Anterior cingulate cortex (tissue), 58 donors: ENCODE results near the gene ITGB1BP2.
"Not testable (repeated sequence)": the region's sequence is repeated elsewhere in the genome, so short reads cannot be mapped to it uniquely, and the experiment has no call there.

Experiments
- DNase-seq, 58 donors: peaks; one replicate each; lab custom pipeline; 2025; lab: John Stamatoyannopoulos, UW

Gene ITGB1BP2

DNA sequence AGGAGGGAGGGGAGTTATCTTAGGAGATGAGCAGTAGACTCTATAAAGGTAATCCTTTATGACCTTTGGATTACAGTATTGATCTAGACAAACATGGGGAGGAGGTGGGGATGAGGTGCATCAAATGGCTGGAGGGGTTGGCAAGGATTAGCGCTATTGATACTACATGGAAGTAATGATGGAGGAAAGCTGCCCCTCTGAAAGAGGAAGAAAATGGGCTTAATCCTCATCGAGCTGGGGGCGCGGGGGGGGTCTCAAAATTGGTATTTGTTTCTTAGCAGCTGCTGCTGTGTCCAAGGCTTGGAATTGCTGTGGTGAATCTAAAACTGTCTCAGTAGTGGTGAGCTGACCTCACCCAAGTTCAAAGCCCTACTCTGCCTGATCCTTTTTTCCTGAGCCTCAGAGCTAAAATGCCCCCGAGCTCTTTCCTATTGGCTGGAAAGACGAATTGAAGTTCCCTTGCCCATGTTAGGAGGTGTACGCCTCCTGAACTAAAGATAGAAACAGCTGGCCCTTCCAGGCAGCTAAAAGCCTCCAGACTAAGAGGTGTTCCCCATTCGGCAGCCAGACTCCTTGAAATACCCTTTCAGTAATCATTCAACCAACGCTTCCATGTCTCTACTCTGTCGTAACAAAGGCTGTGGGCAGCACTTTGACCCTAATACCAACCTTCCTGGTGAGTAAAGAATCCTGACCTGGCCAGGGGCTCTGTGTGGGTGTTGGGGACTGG is at the start of gene ITGB1BP2:
Gene ITGB1BP2, plus strand, starts transcription at position 556 of the 730 bp plus-strand sequence. Its CDS starts 57 bp downstream, at position 613.
- peak in 6 of 58 donors; percentile 0 to 1 (median 0) for DNase-seq

DNA sequence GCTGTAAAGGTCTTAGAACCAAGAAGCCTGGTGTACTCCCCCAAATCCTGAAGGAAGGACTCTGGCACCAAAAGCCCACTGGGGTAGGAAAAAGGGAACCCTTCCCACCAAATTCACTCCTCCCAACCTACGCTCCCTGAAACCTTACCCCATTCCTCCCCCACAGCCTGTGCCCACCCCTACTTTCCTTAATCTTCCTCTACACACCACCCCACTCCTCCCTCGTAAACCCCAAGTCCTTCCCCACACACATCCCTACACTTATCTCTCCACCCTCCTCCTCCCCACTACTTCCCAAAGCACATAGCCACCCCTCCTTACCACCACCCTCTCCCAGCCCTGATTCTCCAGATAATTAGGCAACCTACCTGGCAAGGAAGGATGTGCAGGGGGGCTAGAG is 49.3 kb upstream of the ITGB1BP2 start:
- no peak for DNase-seq

DNA sequence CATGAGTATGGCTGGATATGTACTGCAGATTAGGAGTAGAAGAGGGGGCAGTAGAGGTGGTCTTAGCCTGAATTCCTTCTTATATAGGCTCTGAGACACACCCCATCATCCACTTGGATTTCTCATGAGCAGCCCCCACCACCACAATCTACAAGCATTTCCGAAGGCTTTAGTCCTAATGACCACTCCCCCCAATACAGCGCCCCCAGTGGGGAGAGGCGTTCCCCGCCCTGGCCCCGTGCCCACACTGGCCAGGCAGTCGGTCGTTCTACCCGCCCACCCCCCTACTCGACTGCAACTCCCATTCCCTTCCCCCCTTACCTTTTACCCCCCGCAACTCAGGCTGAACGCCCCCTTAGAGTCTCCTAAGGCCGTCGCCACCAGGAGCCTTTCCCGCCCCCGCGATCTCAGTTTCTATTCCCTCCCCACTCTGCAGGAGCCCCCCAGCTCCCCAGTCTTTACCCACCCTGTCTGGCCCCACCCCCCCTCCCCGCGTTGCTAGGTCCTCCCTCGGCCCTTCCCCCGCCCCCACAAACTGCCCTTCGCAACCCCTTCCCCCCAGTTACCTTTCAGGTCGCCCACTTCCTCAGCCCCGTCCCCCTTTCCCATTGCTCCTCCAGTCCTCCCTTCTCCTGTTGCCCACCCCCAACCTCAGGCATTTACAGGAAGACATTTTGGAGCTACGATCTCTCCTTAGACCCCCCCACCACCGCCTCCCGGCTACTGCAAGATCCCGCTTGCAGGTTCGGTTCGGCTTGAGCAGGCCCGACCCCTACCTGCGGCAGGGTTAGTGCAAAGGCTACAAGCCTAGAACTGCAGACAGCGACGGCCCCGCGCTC is 48.1 kb upstream of the ITGB1BP2 start:
- peak in 28 of 58 donors; percentile 0 to 29 (median 6) for DNase-seq

DNA sequence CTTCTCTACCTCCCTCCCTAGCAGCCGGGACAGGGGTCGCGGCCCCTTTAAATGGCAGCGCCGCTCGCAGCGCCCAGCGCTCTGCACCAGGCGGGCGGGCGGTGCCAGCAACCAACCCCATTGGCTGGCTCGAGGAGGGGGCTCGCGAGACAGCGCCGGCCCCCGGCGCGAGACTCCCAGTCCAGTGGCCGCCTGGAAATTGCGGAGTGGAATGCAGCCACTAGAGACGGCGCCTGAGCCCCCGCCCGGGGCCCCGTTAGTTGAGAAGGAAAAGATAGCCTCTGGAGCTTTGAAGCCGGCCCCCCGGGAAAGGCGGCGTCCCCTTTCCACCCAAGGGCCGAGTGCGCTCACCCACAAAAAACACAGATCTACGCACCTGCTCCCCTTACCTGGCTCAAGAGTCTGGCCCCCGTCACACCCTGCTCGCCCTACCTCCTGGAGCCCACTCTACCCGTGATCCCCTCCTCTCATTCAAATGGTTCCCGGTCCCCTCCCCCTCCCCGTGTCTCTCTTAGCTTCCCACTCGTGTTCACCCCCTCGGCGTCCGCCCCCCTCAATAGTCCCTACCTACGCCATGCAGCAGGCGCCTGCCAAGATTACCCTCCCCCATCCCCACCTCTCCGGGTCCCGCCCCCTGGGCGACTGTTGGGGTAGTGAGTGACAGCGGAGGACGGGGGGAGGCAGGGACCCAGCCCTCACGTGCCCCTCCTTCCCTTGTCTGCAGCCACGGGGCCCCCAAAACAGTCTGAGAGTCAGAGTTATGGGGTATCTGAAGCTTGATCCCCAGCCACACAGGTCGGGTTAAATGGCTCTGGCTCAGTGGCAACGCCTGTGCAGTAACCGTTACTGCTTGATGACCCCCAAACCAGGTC is 47.2 kb upstream of the ITGB1BP2 start, which contains the start of gene ZMYM3:
Gene ZMYM3, minus strand, starts transcription at position 49 of the 872 bp plus-strand sequence. CDS start 885 bp downstream, outside the sequence.
- DNase-seq = peak; percentile 9 to 90 (median 76)

DNA sequence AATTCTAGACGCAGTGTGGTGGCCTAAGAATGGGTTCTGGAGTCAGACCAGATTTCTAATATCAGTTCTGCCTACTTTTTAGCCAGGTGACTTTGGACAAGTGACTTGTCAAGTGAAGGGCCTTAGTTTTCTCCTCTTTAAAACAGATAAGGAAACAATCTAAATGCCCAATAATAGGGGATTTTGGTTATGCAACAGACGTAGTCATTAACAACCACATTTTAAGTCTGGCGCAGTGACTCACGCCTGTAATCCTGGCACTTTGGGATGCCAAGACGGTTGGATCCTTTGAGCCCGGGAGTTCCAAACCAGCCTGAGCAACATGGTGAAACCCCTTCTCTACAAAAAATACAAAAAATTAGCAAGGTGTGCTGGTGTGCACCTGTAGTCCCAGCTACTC is 45.5 kb upstream of the ITGB1BP2 start:
- no peak for DNase-seq

DNA sequence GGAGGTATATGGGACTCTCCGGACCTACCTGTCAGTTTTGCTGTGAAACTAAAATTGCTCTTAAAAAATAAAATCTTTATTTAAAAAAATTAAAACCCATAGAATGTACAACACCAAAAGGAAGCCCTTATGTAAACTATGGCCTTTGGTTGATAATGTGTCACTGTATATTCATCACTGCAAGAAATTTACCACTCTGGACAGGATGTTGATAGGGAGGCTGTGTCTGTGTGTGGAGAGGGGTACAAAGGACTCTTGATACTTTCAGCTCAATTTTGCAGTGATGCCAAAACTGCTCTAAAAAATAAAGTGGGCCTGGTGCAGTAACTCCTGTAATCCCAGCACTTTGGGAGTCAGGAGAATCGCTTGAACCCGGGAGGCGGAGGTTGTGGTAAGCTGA is 44.7 kb upstream of the ITGB1BP2 start:
- DNase-seq = no peak

DNA sequence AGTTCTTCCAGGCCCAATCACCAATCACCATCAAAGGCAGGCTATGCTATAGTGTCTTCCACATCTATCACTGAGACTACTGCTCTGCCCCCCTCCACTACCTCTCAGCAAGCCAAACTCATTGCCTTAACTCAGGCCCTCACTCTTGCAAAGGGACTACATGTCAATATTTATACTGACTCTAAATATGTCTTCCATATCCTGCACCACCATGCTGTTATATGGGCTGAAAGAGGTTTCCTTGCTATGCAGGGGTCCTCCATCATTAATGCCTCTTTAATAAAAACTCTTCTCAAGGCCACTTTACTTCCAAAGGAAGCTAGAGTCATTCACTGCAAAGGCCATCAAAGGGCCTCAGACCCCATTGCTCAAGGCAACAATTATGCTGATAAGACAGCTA is 32.9 kb upstream of the ITGB1BP2 start:
- not testable (repeated sequence) for DNase-seq

DNA sequence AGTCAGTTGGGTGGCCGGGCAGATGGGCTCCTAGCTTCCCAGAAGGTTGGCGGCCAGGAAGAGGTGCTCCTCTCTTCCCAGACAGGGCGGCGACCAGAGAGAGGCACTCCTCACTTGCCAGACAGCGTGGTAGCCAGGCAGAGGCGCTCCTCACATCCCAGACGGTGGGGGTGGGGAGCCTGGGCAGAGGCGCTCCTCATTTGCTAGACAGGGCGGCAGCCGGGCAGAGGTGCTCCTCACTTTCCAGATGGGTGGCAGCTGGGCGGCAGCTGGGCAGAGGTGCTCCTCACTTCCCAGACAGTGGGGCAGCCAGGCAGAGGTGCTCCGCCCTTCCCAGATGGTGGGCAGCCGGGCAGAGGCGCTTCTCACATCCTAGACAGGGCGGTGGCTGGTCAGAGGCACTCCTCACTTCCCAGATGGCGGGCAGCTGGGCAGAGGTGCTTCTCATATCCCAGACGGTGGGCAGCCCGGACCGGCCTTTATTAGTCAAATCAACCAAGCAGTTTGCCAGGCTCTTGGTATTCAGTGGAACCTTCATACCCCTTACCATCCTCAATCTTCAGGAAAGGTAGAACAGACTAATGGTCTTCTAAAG is 31.7 kb upstream of the ITGB1BP2 start:
- no peak for DNase-seq

DNA sequence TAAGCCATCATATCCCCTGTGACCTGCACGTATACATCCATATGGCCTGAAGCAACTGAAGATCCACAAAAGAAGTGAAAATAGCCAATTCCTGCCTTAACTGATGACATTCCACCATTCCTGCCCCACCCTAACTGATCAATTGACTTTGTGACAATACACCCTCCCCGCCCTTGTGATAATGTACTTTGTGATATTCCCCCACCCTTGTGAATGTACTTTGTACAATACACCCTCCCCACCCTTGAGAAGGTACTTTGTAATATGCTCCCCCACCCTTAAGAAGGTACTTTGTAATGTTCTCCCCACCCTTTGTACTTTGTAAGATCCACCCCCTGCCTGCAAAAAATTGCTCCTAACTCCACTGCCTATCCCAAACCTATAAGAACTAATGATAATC is 29.2 kb upstream of the ITGB1BP2 start:
- DNase-seq = not testable (repeated sequence)

DNA sequence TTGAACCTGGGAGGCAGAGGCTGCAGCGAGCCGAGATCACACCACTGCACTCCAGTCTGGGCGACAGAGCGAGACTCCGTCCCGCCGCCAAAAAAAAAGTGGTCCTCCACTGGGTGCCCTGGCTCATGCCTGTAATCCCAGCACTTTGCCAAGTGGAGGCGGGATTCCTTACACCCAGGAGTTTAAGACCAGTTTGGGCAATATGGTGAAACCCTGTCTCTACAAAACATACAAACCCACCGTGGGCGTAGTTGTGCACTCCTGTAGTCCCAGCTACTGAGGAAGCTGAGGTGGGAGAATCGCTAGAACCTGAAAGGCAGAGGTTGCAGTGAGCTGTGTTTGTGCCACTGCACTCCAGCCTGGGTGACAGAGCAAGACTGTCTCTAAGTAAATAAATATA is 20.2 kb upstream of the ITGB1BP2 start:
- not testable (repeated sequence) for DNase-seq

DNA sequence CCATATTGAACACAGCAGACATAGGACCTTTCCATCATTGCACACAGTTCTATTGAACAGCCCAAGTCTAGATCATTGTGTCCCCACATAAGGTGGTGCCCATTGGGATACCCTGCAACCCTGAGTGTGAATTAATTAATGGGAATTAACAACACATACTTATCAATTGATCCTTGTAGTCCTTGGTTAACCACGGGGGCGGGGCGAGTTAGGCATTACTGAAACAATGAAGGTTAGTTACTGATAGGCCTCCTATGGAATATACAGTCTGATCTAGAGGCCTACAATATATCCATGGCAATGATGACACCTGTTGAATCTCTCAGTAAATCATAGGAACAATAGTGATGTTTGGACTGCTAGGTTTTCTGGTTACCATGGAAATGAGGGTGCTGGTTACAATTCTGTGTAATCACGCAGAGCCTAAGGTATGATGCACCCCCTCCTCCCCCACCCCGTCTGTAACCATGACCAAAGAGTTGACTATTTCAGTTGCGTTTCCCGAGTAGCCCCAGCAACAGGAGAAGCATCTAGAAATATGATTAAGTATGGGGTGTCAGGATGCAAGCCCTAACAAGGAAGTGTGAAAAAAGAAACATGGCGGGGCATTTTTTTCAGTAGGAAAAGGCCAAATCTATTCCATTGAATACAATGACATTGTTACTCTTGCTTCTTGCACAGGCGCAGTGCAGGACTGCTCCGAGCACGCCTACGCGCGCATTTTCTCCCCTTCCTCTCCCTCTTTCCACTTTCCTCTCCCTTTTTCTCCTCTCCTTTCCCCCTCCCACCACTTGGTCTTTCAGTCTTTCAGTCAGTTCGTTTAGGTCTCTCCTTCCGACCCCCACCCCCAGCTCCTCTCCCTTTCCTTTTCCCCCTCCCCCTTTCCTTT is 18.8 kb upstream of the ITGB1BP2 start:
- DNase-seq = peak in 10 of 58 donors; percentile 8 to 41 (median 34)

DNA sequence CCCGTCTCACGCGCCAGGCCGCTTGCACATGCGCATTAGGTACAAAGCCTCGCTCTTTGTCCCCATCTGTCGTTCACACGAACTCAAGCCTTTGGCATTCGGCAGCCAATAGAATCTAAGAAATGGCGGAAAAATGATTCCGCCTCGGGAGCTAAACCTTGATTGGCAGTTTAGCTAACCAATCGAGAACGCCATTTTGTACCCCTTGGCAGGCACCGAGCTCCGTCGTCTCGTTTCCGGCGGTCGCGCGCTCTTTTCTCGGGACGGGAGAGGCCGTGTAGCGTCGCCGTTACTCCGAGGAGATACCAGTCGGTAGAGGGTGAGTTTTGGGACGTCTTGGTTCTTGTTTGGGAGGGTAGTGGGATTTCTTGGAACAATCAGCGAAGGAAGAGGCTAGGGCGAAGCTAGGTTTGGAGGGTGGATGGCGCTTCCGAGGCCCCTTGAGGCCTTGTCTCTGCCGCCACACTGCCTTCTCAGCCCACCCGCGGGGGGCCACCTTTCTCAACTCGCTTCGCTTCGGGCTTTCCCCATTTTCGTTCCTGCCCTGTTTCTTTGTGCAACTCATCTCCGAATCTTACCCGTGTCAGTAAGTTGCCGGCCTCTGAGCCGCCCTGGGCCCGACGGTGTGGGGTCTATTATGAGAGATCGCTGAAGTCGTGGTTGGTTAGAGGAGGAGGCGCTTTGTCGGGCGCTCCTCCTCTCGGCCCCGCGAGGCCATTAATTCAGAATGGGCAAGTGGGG is 18.0 kb upstream of the ITGB1BP2 start, which contains the start of gene NONO:
Gene NONO, plus strand, starts transcription at position 233 of the 741 bp plus-strand sequence. CDS start 7,003 bp downstream, outside the sequence.
- peak; percentile 37 to 95 (median 78) for DNase-seq

DNA sequence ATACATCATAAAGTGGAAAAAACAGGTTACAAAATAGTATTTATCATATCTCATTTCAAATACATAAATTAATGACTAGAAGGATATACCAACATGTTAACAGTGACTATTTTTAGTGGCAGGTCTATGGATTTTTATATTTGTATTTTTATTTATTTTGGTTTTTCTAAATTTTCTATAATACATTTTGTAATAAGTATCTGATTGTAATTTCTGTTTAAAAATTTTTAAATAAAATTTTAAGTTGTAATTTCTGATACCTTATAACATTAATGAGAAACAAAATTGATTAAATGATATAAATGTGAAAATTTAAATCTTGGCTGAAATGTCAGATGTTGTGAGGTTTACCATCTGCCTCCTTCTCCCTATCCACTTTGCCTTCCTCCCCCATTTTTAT is 15.6 kb upstream of the ITGB1BP2 start:
- DNase-seq = no peak

DNA sequence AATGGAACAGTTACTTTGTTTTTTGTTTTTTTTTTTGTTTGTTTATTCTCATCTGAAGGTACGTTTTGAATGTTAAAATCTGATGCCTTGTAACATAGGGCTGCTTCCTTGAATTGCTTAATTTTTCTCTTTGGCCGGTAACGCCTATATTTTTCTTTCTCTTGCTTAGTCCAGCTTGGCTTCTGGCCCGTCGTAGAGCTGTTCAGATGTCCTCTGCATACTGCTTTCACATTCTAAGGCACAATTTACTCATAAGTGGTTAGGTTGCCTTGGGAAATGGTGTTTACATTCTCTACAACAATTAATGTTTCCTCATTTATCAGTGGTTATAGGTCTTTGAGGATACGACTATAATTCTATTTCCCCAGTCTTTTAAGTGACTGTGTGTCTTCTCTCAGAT is 10.2 kb upstream of the ITGB1BP2 start:
- no peak for DNase-seq

DNA sequence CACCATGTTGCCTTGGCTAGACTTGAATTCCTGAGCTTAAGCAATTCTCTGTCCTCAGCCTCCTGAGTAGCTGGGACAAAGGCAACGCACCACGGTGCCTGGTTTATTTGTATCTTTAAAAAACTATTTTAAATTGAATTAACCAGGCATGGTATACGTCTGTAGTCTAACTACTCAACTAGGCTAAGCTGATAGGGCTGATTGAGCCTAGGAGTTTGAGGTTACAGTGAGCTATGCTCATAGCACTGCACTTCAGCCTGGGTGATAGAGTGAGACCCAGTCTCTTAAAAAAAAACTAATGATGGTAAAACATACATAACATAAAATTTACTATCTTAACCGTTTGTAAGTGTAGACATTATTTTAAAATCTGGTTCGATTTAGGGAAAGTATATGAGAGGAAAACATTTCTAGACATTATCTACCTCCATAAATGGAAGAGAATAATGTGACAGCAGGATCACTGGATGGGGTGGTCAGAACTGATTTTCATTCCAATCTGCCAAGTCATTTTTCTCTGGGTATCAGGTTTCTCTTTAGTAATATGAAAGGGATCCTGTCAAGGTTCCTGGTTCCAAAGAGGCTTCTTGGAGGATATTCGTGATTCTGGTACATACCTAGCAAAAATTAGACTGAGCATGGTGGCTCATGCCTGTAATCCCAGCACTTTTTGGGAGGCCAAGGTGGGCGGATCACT is 8.7 kb upstream of the ITGB1BP2 start:
- no peak for DNase-seq

DNA sequence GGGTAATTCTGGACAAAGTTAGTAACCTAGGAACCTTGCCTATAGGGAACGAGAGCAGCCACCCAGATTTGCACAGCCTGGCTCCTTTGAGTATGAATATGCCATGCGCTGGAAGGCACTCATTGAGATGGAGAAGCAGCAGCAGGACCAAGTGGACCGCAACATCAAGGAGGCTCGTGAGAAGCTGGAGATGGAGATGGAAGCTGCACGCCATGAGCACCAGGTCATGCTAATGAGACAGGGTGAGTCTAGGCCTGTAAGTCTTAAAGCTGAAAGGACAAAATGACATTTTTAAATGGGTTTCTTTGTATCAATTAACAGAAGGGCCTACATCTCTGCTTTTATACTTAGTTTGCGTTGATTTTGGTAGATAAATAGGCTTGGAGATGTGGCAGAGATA is 4.7 kb upstream of the ITGB1BP2 start:
- DNase-seq = no peak

DNA sequence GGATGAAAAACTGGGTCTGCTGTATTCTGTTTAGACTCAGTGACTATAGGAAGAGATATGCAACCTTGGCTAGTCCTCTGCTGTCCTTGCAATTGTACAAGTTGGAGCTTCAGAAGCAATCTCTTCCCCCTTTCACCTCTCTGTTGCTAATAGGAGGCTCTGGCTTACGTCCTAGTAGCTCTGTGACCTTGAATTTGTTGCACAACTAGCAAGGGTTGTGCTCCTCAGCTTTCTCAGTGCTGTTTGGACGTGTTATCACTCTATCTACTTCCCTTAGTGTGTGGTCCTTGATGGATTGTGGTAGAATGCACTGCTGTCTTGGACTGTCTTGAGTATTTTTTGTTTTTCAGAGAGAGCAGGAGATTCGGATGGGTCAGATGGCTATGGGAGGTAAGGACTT is 3.4 kb upstream of the ITGB1BP2 start:
- DNase-seq = no peak

DNA sequence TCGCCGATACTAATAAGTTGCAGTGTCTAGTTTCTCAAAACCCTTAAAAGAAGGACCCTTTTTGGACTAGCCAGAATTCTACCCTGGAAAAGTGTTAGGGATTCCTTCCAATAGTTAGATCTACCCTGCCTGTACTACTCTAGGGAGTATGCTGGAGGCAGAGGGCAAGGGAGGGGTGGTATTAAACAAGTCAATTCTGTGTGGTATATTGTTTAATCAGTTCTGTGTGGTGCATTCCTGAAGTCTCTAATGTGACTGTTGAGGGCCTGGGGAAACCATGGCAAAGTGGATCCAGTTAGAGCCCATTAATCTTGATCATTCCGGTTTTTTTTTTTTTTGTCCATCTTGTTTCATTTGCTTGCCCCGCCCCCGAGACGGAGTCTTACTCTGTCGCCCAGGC is 1.5 kb upstream of the ITGB1BP2 start:
- DNase-seq = not testable (repeated sequence)
